CD4-positive, alpha-beta memory T cell (primary cell): ENCODE data around the gene IL20RB. TPM values are rescaled to one million over a fixed set of nuclear protein-coding genes. Genes with fewer than 3 reads are reported as not detected.
"Not testable (repeated sequence)": the region's sequence is repeated elsewhere in the genome, so short reads cannot be mapped to it uniquely, and the experiment has no call there.

ENCODE experiments used
- CTCF ChIA-PET: fragments of 350-600 bp; sonication (Branson Sonifier 250); formaldehyde crosslinking; loops from one replicate; lab custom pipeline; 2021; ENCODE audit warnings: inconsistent platforms; ENCODE audit not compliant: partially characterized antibody; lab: Charles Lee
- POLR2A ChIA-PET: fragments of 350-600 bp; sonication (Branson Sonifier 250); formaldehyde crosslinking; loops from one replicate; lab custom pipeline; 2021; ENCODE audit not compliant: partially characterized antibody; lab: Charles Lee
- DNase-seq, 5 donors: peaks; one replicate each; pipeline versions ENCODE4 v3.0.0 to v3.0.0-alpha.2; 2020 to 2022; ENCODE audit warnings: mixed read lengths in 1 of 5
- H3K27ac ChIP-seq: one replicate; pipeline ENCODE4 v1.7.0; 2013; ENCODE audit warnings: low read depth, low read length
- H3K27me3 ChIP-seq: 2 replicates; pipeline ENCODE4 v1.7.0; 2013; ENCODE audit warnings: mild to moderate bottlenecking, low read length, moderate library complexity; ENCODE audit not compliant: insufficient read depth
- H3K36me3 ChIP-seq: 2 replicates; pipeline ENCODE4 v1.7.0; 2013; ENCODE audit warnings: mild to moderate bottlenecking, low read length, moderate library complexity; ENCODE audit not compliant: insufficient read depth
- H3K4me1 ChIP-seq: 2 replicates; pipeline ENCODE4 v1.7.0; 2013; ENCODE audit warnings: mild to moderate bottlenecking, low read length, moderate library complexity; ENCODE audit not compliant: insufficient read depth
- H3K4me3 ChIP-seq, 2 donors: one replicate each; pipeline ENCODE4 v1.7.0; 2013; ENCODE audit warnings: low read length in 2 of 2, mild to moderate bottlenecking in 1 of 2
- H3K9me3 ChIP-seq, 2 donors: one replicate each; pipeline ENCODE4 v1.7.0; 2013; ENCODE audit warnings: low read length in 2 of 2, control low read depth in 1 of 2; ENCODE audit not compliant: control insufficient read depth in 1 of 2
- H3K27ac Mint-ChIP-seq, 7 donors: one replicate each; pipeline ENCODE4 v1.8.0; 2020 to 2021; ENCODE audit warnings: mixed read lengths in 7 of 7, mild to moderate bottlenecking in 6 of 7, inconsistent platforms in 3 of 7, moderate library complexity in 3 of 7
- H3K27me3 Mint-ChIP-seq, 2 donors: one replicate each; pipeline ENCODE4 v1.8.0; 2020 to 2021; ENCODE audit warnings: mixed read lengths in 2 of 2
- H3K36me3 Mint-ChIP-seq, 2 donors: one replicate each; pipeline ENCODE4 v1.8.0; 2020 to 2021; ENCODE audit warnings: mixed read lengths in 2 of 2, inconsistent platforms in 1 of 2, mild to moderate bottlenecking in 1 of 2
- H3K4me1 Mint-ChIP-seq, 4 donors: one replicate each; pipeline ENCODE4 v1.8.0; 2020 to 2021; ENCODE audit warnings: mixed read lengths in 4 of 4, mild to moderate bottlenecking in 1 of 4
- H3K4me3 Mint-ChIP-seq, 8 donors: one replicate each; pipeline ENCODE4 v1.8.0; 2020 to 2021; ENCODE audit warnings: mixed read lengths in 8 of 8, mild to moderate bottlenecking in 7 of 8, moderate library complexity in 6 of 8, inconsistent platforms in 3 of 8
- H3K9me3 Mint-ChIP-seq, 8 donors: one replicate each; pipeline ENCODE4 v1.8.0; 2020 to 2021; ENCODE audit warnings: mixed read lengths in 8 of 8, mild to moderate bottlenecking in 5 of 8, inconsistent platforms in 3 of 8, moderate library complexity in 1 of 8
- intact Hi-C: fragments of 100-400 bp; cut with micrococcal nuclease; formaldehyde crosslinking; loops from one replicate; pipeline ENCODE4 v1.15.1; 2023
- polyA plus RNA-seq, 2 donors: library from polyadenylated mRNA; unstranded; fragments of 300-500 nt; fragmentation: Illumina TruSeq; gene quantifications; one replicate each; pipeline ENCODE4 v1.2.3, GENCODE V29; 2021
- total RNA-seq, 2 experiments: library from RNA; stranded (reverse); gene quantifications; one replicate each; pipeline ENCODE4 v1.2.3, GENCODE V29; 2021

The IL20RB gene
- total and polyA plus RNA-seq, 4 experiments from 2014 or later: 1.4 to 2.7 (median 1.5) TPM; not detected in 1

- H3K36me3 Mint-ChIP-seq: peaks cover 0 to 2% of the 10 kb centered on the region in 2 donors
- Histone ChIP-seq H3K27ac (no peak overlapping the region), H3K27me3 (no peaks in the 10 kb centered on the region), H3K4me3 (no peak overlapping the region), H3K4me1 (peaks cover 4% of the 10 kb centered on the region), H3K9me3 (no peaks in the 10 kb centered on the region), H3K36me3 (no peaks in the 10 kb centered on the region)
- H3K9me3 Mint-ChIP-seq: no peaks in the 10 kb centered on the region
- DNase-seq: no peak
- ChIA-PET POLR2A (interaction anchor here (1.4 kb wide), 1 partner anchor 128 kb away, joined by 3 read pairs; the partner anchor contains the start of gene NCK1), CTCF (interaction anchor here (1.6 kb wide), 1 partner anchor 24 kb away, joined by 5 read pairs; no protein-coding TSS in a partner anchor)
- H3K4me1 Mint-ChIP-seq: peaks cover 0 to 5% (median 3%) of the 10 kb centered on the region in 4 donors
- intact Hi-C loops: no loop called here
- H3K27me3 Mint-ChIP-seq: no peaks in the 10 kb centered on the region
- no peak overlapping the region for H3K4me3 Mint-ChIP-seq
- H3K27ac Mint-ChIP-seq: no peak overlapping the region
These were observed 32.2 kb downstream of the IL20RB start for GRCh38 chr3:136989781-136990524.

GRCh38 chr3:136990826-136991225 is 33.0 kb downstream of the IL20RB start:
- Mint-ChIP-seq H3K9me3 (no peaks in the 10 kb centered on the region), H3K27me3 (no peaks in the 10 kb centered on the region), H3K27ac (no peak overlapping the region), H3K4me1 (peaks cover 0 to 8% (median 6%) of the 10 kb centered on the region in 4 donors), H3K4me3 (no peak overlapping the region), H3K36me3 (peaks cover 0 to 2% of the 10 kb centered on the region in 2 donors)
- peaks cover 4% of the 10 kb centered on the region for H3K4me1 ChIP-seq
- intact Hi-C loops: no loop called here
- H3K36me3 ChIP-seq: no peaks in the 10 kb centered on the region
- CTCF ChIA-PET: interaction anchor here (1.6 kb wide), 1 partner anchor 23 kb away, joined by 5 read pairs; no protein-coding TSS in a partner anchor
- no peak for DNase-seq
- no peaks in the 10 kb centered on the region for H3K27me3 ChIP-seq
- H3K9me3 ChIP-seq: no peaks in the 10 kb centered on the region
- POLR2A ChIA-PET: no interaction called here
- H3K27ac ChIP-seq: no peak overlapping the region
- H3K4me3 ChIP-seq: no peak overlapping the region

- no peak overlapping the region for H3K27ac ChIP-seq
- Mint-ChIP-seq H3K27me3 (no peaks in the 10 kb centered on the region), H3K9me3 (no peaks in the 10 kb centered on the region), H3K4me1 (peaks cover 0 to 8% (median 6%) of the 10 kb centered on the region in 4 donors), H3K36me3 (no peaks in the 10 kb centered on the region), H3K4me3 (no peak overlapping the region), H3K27ac (no peak overlapping the region)
- intact Hi-C loops: no loop called here
- H3K27me3 ChIP-seq: no peaks in the 10 kb centered on the region
- no peaks in the 10 kb centered on the region for H3K36me3 ChIP-seq
- no peaks in the 10 kb centered on the region for H3K9me3 ChIP-seq
- CTCF ChIA-PET: no interaction called here
- H3K4me1 ChIP-seq: peaks cover 4% of the 10 kb centered on the region
- no peak for DNase-seq
- POLR2A ChIA-PET: no interaction called here
- H3K4me3 ChIP-seq: no peak overlapping the region
These were observed 34.3 kb downstream of the IL20RB start for GRCh38 chr3:136992115-136992514.

DNA sequence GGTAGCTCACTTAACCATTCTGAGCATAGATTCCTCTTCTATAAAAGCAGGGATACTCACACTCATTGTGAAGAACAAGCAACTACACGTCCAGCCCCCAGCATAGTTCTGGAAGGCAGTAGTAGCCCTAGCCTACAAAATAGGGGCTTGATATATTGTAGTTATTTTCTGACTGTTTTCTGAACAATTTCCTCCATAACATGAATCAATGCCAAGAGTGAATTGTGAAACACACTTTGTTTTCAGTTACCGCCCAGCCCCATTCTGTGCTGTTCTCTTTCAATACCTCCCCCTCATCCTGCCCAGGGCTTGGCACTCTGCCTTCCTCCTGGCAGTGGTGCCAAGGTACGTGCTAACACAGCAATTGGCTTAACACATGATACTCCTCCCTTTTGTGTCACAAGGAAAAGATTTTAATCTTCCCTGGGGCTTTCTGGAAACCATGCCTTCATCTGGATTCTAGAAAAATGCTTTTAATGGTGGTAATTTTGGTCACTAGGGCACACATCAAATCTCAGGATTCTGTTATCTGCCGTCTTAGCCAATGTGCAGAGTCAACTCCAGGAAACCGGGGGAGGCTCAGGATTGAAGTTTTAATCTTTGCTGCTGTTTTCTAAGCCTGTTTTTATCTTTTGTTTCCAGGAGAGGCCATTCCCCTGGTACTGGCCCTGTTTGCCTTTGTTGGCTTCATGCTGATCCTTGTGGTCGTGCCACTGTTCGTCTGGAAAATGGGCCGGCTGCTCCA is 37.2 kb downstream of the IL20RB start:
- H3K4me3 ChIP-seq: no peak overlapping the region
- peaks cover 0 to 8% (median 6%) of the 10 kb centered on the region in 4 donors for H3K4me1 Mint-ChIP-seq
- H3K27me3 Mint-ChIP-seq: no peaks in the 10 kb centered on the region
- no peak overlapping the region for H3K27ac ChIP-seq
- H3K27me3 ChIP-seq: no peaks in the 10 kb centered on the region
- no peaks in the 10 kb centered on the region for H3K36me3 Mint-ChIP-seq
- no peaks in the 10 kb centered on the region for H3K9me3 ChIP-seq
- CTCF ChIA-PET: no interaction called here
- no peaks in the 10 kb centered on the region for H3K36me3 ChIP-seq
- no peaks in the 10 kb centered on the region for H3K9me3 Mint-ChIP-seq
- POLR2A ChIA-PET: no interaction called here
- H3K27ac Mint-ChIP-seq: peak overlapping the region in 2 of 7 donors; percentile 19 to 80
- peaks cover 4% of the 10 kb centered on the region for H3K4me1 ChIP-seq
- intact Hi-C loops: no loop called here
- H3K4me3 Mint-ChIP-seq: no peak overlapping the region
- DNase-seq: no peak

- H3K36me3 ChIP-seq: no peaks in the 10 kb centered on the region
- Mint-ChIP-seq H3K4me1 (peaks cover 0 to 8% (median 6%) of the 10 kb centered on the region in 4 donors), H3K27me3 (no peaks in the 10 kb centered on the region), H3K4me3 (no peak overlapping the region), H3K9me3 (no peaks in the 10 kb centered on the region), H3K27ac (peak overlapping the region in 1 of 7 donors; percentile 80), H3K36me3 (no peaks in the 10 kb centered on the region)
- peaks cover 4% of the 10 kb centered on the region for H3K4me1 ChIP-seq
- no peaks in the 10 kb centered on the region for H3K9me3 ChIP-seq
- H3K27me3 ChIP-seq: no peaks in the 10 kb centered on the region
- no peak for DNase-seq
- no peak overlapping the region for H3K4me3 ChIP-seq
- ChIA-PET CTCF (interaction anchor here (1.2 kb wide), 1 partner anchor 243 kb away, joined by 3 read pairs; the partner anchor contains the start of gene STAG1), POLR2A (no interaction called here)
- intact Hi-C loops: no loop called here
- H3K27ac ChIP-seq: no peak overlapping the region
These were observed 37.9 kb downstream of the IL20RB start for GRCh38 chr3:136995652-136996051.

DNA sequence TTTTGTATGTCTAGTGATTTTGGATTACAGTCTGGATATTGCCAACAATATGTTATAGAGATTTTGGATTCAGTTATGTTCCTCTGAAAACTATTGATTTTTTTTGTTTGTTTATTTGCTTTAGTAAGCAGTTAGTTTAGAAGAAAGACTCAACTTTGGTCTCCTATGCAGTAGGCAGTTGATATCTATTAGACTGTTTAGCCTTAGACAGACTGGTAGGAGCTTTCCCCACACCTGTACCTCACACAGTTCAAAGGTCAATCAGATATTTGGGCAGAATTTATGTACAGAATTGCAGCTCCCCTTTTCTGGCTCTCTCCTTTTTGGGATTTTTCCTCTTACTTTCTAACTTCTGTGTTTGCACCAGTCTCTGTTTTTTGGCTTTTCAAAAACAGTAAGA is 42.3 kb downstream of the IL20RB start:
- CTCF ChIA-PET: no interaction called here

GRCh38 chr3:137007376-137007775 is 49.6 kb downstream of the IL20RB start:
- DNase-seq, H3K27ac ChIP-seq, H3K9me3 Mint-ChIP-seq, CTCF ChIA-PET, H3K9me3 ChIP-seq, H3K36me3 Mint-ChIP-seq, H3K4me3 ChIP-seq, H3K36me3 ChIP-seq, H3K27me3 ChIP-seq, H3K27ac Mint-ChIP-seq, H3K4me1 ChIP-seq, POLR2A ChIA-PET, H3K4me1 Mint-ChIP-seq, intact Hi-C loops, H3K27me3 Mint-ChIP-seq, H3K4me3 Mint-ChIP-seq: not testable (repeated sequence)

More for the DNA sequence above, 42.3 kb downstream of the IL20RB start:
- Histone ChIP-seq H3K4me1 (no peaks in the 10 kb centered on the region), H3K27me3 (no peaks in the 10 kb centered on the region), H3K4me3 (no peak overlapping the region), H3K9me3 (no peaks in the 10 kb centered on the region), H3K27ac (no peak overlapping the region), H3K36me3 (no peaks in the 10 kb centered on the region)
- no peak overlapping the region for H3K4me3 Mint-ChIP-seq
- H3K9me3 Mint-ChIP-seq: peaks cover 0 to 3% (median 0%) of the 10 kb centered on the region in 8 donors
- H3K4me1 Mint-ChIP-seq: peaks cover 0 to 4% (median 3%) of the 10 kb centered on the region in 4 donors
- no peaks in the 10 kb centered on the region for H3K27me3 Mint-ChIP-seq
- intact Hi-C loops: no loop called here
- H3K27ac Mint-ChIP-seq: no peak overlapping the region
- POLR2A ChIA-PET: no interaction called here
- DNase-seq: no peak
- no peaks in the 10 kb centered on the region for H3K36me3 Mint-ChIP-seq
